Neural cell (in vitro differentiated cells): ENCODE results near the gene RUNX3. TPM values are rescaled to one million over a fixed set of nuclear protein-coding genes. Genes with fewer than 3 reads are reported as not detected.

Source experiments
- H2AFZ ChIP-seq: fragments of 200-600, 300-800 bp; sonication (generic), shearing (Covaris generic); 2 replicates; pipeline ENCODE4 v1.6.0; 2014; ENCODE audit warnings: low read depth, mild to moderate bottlenecking, antibody characterized with exemption, low read length, moderate library complexity
- H3F3A ChIP-seq: fragments of 200-600 bp; shearing (Covaris generic); 2 replicates; pipeline ENCODE4 v1.6.1; 2016; ENCODE audit warnings: mild to moderate bottlenecking, moderate library complexity, mixed read lengths, antibody characterized with exemption, low read length; ENCODE audit not compliant: insufficient read depth, poor library complexity, severe bottlenecking
- H3K27ac ChIP-seq: fragments of 200-600, 300-800 bp; sonication (generic), shearing (Covaris generic); 2 replicates; pipeline ENCODE4 v1.5.1; 2014; ENCODE audit warnings: mild to moderate bottlenecking, low read length, moderate library complexity
- H3K27me3 ChIP-seq: fragments of 300-800, 200-600 bp; sonication (generic), shearing (Covaris generic); 2 replicates; pipeline ENCODE4 v1.6.0; 2014; ENCODE audit warnings: mild to moderate bottlenecking, low read depth, low read length, moderate library complexity; ENCODE audit not compliant: insufficient read depth
- H3K36me3 ChIP-seq: fragments of 300-800, 200-600 bp; sonication (generic), shearing (Covaris generic); 2 replicates; pipeline ENCODE4 v1.5.1; 2014; ENCODE audit warnings: mild to moderate bottlenecking, antibody characterized with exemption, low read length, moderate library complexity; ENCODE audit not compliant: insufficient read depth
- H3K4me2 ChIP-seq: fragments of 300-800, 200-600 bp; sonication (generic), shearing (Covaris generic); 2 replicates; pipeline ENCODE4 v1.6.0; 2014; ENCODE audit warnings: mild to moderate bottlenecking, low read length
- H3K4me3 ChIP-seq: fragments of 300-800, 200-600 bp; sonication (generic), shearing (Covaris generic); 2 replicates; pipeline ENCODE4 v1.5.1; 2014; ENCODE audit warnings: mild to moderate bottlenecking, low read length, moderate library complexity
- H3K79me2 ChIP-seq: fragments of 200-600 bp; shearing (Covaris generic); replicated peaks from 2 replicates; pipeline ENCODE4 v1.6.0; 2014; ENCODE audit warnings: mild to moderate bottlenecking, low read length, moderate library complexity; ENCODE audit not compliant: insufficient read depth
- H3K9ac ChIP-seq: fragments of 300-800, 200-600 bp; sonication (generic), shearing (Covaris generic); 2 replicates; pipeline ENCODE4 v1.6.1; 2016; ENCODE audit warnings: mild to moderate bottlenecking, low read length, mixed read lengths
- H3K9me2 ChIP-seq: fragments of 200-600 bp; shearing (Covaris generic); 2 replicates; pipeline ENCODE4 v1.6.1; 2016; ENCODE audit warnings: mild to moderate bottlenecking, low read length, mixed read lengths; ENCODE audit not compliant: insufficient read depth
- H3K9me3 ChIP-seq: fragments of 200-600, 300-800 bp; sonication (generic), shearing (Covaris generic); 2 replicates; pipeline ENCODE4 v1.6.1; 2016; ENCODE audit warnings: mild to moderate bottlenecking, mixed run types, low read length, moderate library complexity, mixed read lengths
- H4K20me1 ChIP-seq: fragments of 200-600 bp; shearing (Covaris generic); 2 replicates; pipeline ENCODE4 v1.6.1; 2016; ENCODE audit warnings: mild to moderate bottlenecking, mixed run types; ENCODE audit not compliant: insufficient read depth
- CTCF ChIP-seq: fragments of 450-650 bp; IDR thresholded peaks from 2 replicates; pipeline ENCODE4 v1.5.1; 2014; ENCODE audit warnings: antibody characterized with exemption, mild to moderate bottlenecking, moderate library complexity; ENCODE audit not compliant: poor library complexity, severe bottlenecking
- EP300 ChIP-seq: fragments of 450-650 bp; conservative IDR thresholded peaks from 2 replicates; pipeline ENCODE4 v1.6.1; 2014; ENCODE audit warnings: antibody characterized with exemption, mild to moderate bottlenecking, moderate library complexity; ENCODE audit not compliant: poor library complexity, severe bottlenecking
- EZH2 ChIP-seq: fragments of 200-600, 300-800 bp; shearing (Covaris generic), sonication (generic); IDR thresholded peaks from 2 replicates; pipeline ENCODE4 v1.6.1; 2014; ENCODE audit warnings: antibody characterized with exemption, low read length, borderline replicate concordance, mild to moderate bottlenecking; ENCODE audit not compliant: insufficient read depth, poor library complexity, severe bottlenecking
- MXI1 ChIP-seq: fragments of 450-650 bp; conservative IDR thresholded peaks from 2 replicates; pipeline ENCODE4 v1.6.1; 2014; ENCODE audit warnings: antibody characterized with exemption, mild to moderate bottlenecking; ENCODE audit not compliant: poor library complexity, severe bottlenecking
- POLR2AphosphoS5 ChIP-seq: IDR thresholded peaks from 2 replicates; pipeline ENCODE4 v1.6.1; 2012
- RAD21 ChIP-seq: fragments of 450-650 bp; conservative IDR thresholded peaks from 2 replicates; pipeline ENCODE4 v1.6.1; 2014; ENCODE audit warnings: antibody characterized with exemption, mild to moderate bottlenecking, moderate library complexity
- SMC3 ChIP-seq: fragments of 450-650 bp; conservative IDR thresholded peaks from 2 replicates; pipeline ENCODE4 v1.6.1; 2014; ENCODE audit warnings: antibody characterized with exemption, mild to moderate bottlenecking, moderate library complexity; ENCODE audit not compliant: poor library complexity
- TAF1 ChIP-seq: IDR thresholded peaks from 2 replicates; pipeline ENCODE4 v1.6.1; 2012; ENCODE audit warnings: low read depth
- polyA plus RNA-seq: library from polyadenylated mRNA; depleted of rRNA; stranded (reverse); fragments of >200 nt; gene quantifications from 2 replicates; pipeline ENCODE4 v1.2.3, GENCODE V29; 2014
- TF ChIP-seq, protein P1 (sequence below): IDR thresholded peaks from 2 replicates; pipeline ENCODE4 v1.6.1; 2012; ENCODE audit warnings: borderline replicate concordance

RUNX3 gene
- polyA plus RNA-seq, 1 donor from 2014 or later = not detected

DNA sequence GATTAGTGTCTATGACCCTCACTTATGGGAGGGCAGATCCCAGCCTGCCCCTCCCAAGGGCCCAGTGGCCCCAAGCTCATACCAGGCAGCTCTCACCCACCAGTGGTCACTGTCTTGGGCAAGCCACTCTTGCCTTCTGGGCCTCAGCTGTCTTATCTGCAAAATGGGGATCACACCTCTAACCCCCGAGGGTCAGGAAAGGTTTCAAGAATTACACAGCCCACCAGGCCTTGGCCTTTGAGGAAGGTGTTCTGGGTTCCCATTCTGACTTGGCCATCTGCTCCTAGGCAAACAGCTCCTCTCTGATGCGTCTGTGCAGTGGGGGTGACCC lies 16.8 kb downstream of the RUNX3 start:
- H3K36me3 ChIP-seq = no peaks in the 10 kb centered on the region
- no peak overlapping the region for H3K4me3 ChIP-seq
- no peaks in the 10 kb centered on the region for H3K9me2 ChIP-seq
- H3K27ac ChIP-seq = no peak overlapping the region
- no peaks in the 10 kb centered on the region for H4K20me1 ChIP-seq
- H3K9ac ChIP-seq = no peak overlapping the region
- TF ChIP-seq TAF1 (no peak), EZH2 (no peak), POLR2AphosphoS5 (no peak), SMC3 (no peak), MXI1 (no peak), RAD21 (no peak), CTCF (no peak), EP300 (no peak)
- TF ChIP-seq, protein P1, sequence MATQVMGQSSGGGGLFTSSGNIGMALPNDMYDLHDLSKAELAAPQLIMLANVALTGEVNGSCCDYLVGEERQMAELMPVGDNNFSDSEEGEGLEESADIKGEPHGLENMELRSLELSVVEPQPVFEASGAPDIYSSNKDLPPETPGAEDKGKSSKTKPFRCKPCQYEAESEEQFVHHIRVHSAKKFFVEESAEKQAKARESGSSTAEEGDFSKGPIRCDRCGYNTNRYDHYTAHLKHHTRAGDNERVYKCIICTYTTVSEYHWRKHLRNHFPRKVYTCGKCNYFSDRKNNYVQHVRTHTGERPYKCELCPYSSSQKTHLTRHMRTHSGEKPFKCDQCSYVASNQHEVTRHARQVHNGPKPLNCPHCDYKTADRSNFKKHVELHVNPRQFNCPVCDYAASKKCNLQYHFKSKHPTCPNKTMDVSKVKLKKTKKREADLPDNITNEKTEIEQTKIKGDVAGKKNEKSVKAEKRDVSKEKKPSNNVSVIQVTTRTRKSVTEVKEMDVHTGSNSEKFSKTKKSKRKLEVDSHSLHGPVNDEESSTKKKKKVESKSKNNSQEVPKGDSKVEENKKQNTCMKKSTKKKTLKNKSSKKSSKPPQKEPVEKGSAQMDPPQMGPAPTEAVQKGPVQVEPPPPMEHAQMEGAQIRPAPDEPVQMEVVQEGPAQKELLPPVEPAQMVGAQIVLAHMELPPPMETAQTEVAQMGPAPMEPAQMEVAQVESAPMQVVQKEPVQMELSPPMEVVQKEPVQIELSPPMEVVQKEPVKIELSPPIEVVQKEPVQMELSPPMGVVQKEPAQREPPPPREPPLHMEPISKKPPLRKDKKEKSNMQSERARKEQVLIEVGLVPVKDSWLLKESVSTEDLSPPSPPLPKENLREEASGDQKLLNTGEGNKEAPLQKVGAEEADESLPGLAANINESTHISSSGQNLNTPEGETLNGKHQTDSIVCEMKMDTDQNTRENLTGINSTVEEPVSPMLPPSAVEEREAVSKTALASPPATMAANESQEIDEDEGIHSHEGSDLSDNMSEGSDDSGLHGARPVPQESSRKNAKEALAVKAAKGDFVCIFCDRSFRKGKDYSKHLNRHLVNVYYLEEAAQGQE = no peak
- H3K79me2 ChIP-seq = no peaks in the 10 kb centered on the region
- H3K4me2 ChIP-seq = no peak overlapping the region
- no peaks in the 10 kb centered on the region for H3K9me3 ChIP-seq
- no peak overlapping the region for H2AFZ ChIP-seq
- H3F3A ChIP-seq = no peaks in the 10 kb centered on the region
- no peaks in the 10 kb centered on the region for H3K27me3 ChIP-seq

DNA sequence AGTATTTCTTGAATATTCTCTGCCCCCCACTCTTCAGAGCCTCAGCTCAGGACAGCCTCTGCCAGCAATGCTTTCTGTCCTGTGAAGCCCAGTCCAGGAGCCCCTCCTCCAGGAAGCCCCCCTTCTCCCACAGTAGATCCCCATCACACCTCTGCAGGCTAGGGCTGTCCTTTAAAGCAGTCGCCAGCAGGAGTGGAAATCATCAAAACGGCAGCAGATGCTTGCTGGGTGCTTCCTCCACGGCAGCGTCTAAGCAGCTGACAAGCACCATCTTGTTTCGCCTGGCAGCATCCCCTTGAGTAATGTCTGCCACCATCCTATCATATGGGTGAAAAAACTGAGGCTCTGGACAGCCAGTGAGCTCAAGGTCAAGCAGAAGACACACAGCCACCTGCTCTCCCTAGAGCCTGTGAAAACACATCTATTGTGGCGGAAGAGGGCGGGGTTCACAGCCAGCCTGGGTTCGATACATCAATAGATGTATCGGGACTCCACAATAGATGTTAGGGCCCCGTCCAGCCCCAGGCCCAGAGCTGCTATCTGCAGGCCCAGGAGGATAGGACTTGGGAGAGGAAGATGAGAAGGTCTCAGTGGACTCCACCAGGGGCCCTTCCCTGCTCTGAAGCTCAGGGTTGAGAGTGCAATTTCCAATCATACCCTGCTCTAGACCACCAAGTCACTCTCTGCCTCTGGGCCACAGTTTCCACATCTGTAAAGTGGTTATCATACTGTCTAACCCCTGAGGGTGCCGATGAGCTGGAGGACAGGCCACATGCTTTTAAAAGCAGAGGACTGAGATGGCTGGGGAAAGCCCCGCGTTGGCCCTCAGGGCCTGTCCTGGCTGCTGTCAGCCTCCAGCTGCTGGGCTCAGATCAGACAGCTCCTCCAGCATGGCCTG lies 17.5 kb downstream of the RUNX3 start:
- H3K79me2 ChIP-seq = no peaks in the 10 kb centered on the region
- H3K9me2 ChIP-seq = no peaks in the 10 kb centered on the region
- H4K20me1 ChIP-seq = no peaks in the 10 kb centered on the region
- H2AFZ ChIP-seq = no peak overlapping the region
- H3K27me3 ChIP-seq = no peaks in the 10 kb centered on the region
- H3K27ac ChIP-seq = no peak overlapping the region
- H3K4me2 ChIP-seq = no peak overlapping the region
- H3F3A ChIP-seq = no peaks in the 10 kb centered on the region
- no peaks in the 10 kb centered on the region for H3K36me3 ChIP-seq
- no peak overlapping the region for H3K9ac ChIP-seq
- no peak for TF ChIP-seq POLR2AphosphoS5
- TF ChIP-seq EZH2 = no peak
- TF ChIP-seq, protein P1 = no peak
- no peak for TF ChIP-seq RAD21
- no peak for TF ChIP-seq TAF1
- no peak for TF ChIP-seq MXI1
- no peak for TF ChIP-seq CTCF
- no peak for TF ChIP-seq SMC3
- no peak for TF ChIP-seq EP300
- no peaks in the 10 kb centered on the region for H3K9me3 ChIP-seq
- no peak overlapping the region for H3K4me3 ChIP-seq
